ENCODE results near the gene CERKL.

The CERKL gene

DNA sequence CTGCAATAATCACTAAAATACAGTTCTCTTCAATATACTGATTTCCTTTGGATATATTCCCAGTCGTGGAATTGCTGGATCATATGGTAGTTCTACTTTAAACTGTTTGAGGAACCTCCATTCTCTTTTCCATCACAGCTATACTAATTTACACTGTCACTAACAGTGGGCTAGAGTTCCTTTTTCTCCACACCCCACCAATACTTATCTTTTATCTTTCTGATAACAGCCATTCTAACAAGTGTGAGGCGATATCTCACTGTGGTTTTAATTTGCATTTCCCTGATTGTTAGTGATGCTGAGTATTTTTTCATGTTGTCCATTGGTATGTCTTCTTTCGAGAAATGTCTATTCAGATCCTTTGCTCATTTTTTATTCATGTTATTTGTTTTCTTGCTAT, 68.4 kb downstream of the CERKL start:
- TF ChIP-seq CTCF (IDR thresholded peaks at IDR 0.05; ENCODE audit: borderline replicate concordance, insufficient read depth, low read depth, low read length), result no peak

GRCh38 chr2:181586569-181587081, 70.3 kb downstream of the CERKL start:
- no peak for TF ChIP-seq CTCF (IDR thresholded peaks at IDR 0.05; ENCODE audit: borderline replicate concordance, insufficient read depth, low read depth, low read length)
- H3K4me3 ChIP-seq (ENCODE audit: low read depth, low read length), result no peak overlapping the region

More for the DNA sequence above, 68.4 kb downstream of the CERKL start:
- H3K4me3 ChIP-seq (ENCODE audit: low read depth, low read length), result no peak overlapping the region

DNA sequence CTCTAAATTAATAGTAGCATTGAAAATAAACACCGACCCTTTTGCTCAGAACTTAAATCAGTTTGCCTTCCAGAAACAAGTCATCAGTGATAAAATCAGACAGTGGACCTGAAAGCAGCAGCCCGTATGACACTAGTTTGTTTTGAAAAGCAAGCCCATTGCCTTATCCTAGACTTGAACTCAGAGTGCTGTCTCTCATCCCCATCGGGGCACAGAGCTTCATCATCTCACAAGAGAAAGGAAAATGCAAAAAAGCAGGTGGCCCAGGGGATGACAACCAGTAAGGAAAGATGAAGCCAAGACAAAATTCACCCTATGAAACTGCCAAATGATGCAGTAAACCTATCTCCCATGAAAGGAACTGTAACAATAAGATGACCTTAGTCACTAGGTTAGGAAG, 71.2 kb downstream of the CERKL start:
- H3K4me3 ChIP-seq (ENCODE audit: low read depth, low read length), result no peak overlapping the region

DNA sequence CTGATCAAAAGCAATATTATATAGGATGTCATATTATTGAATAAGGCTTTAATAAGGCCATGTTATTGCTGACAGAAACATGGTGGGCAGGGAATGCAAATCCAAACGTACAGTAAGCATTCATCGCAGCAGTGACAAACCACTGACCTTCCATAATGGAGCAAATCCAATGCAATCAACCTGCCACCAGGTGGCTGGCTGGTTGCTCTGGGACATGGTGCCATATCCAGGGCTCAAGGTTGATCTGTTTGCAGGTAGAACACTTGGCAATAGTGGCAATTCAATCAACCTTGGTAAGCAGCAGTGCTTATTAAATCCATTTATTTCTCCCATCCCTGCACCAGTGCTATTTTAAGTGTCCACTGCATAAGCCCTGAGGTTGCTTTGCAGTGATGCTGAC, 75.4 kb downstream of the CERKL start:
- TF ChIP-seq CTCF (IDR thresholded peaks at IDR 0.05; ENCODE audit: borderline replicate concordance, insufficient read depth, low read depth, low read length), result peak; percentile 34; the same call in 1 of the 2 replicates
- H3K4me3 ChIP-seq (ENCODE audit: low read depth, low read length), result no peak overlapping the region

More for the DNA sequence above, 71.2 kb downstream of the CERKL start:
- no peak for TF ChIP-seq CTCF (IDR thresholded peaks at IDR 0.05; ENCODE audit: borderline replicate concordance, insufficient read depth, low read depth, low read length)

- no peak for TF ChIP-seq CTCF (IDR thresholded peaks at IDR 0.05; ENCODE audit: borderline replicate concordance, insufficient read depth, low read depth, low read length)
- H3K4me3 ChIP-seq (ENCODE audit: low read depth, low read length), result no peak overlapping the region
Observed at GRCh38 chr2:181578829-181579228, 78.1 kb downstream of the CERKL start.

DNA sequence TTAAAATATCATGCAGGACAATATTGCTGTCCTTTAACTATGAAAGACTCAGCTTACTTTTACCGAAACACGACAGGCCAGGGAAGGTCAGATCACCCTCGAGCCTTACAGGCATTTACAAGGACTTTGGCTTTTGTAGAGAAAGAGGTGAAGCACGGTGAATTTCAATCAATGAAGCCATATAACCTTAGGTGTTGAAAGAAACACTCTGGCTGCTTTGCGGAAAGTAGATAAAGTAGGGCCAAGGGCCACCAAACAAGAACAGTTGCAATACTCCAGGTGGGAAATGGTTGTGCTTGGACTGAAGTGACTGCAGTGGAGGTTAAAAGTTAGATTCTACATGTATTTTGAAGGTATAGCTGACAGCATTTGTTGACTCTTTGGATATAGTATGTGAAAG, 80.5 kb downstream of the CERKL start:
- TF ChIP-seq CTCF (IDR thresholded peaks at IDR 0.05; ENCODE audit: borderline replicate concordance, insufficient read depth, low read depth, low read length), result no peak
- no peak overlapping the region for H3K4me3 ChIP-seq (ENCODE audit: low read depth, low read length)

GRCh38 chr2:181575650-181576025, 81.3 kb downstream of the CERKL start:
- TF ChIP-seq CTCF (IDR thresholded peaks at IDR 0.05; ENCODE audit: borderline replicate concordance, insufficient read depth, low read depth, low read length), result no peak
- H3K4me3 ChIP-seq (ENCODE audit: low read depth, low read length), result no peak overlapping the region
